ENCODE data around the gene EGFR.

Gene EGFR

GRCh38 chr7:55121249-55121648, 102.4 kb downstream of the EGFR start:
- DNase-seq (ENCODE audit: low read depth in 2 of 3, low spot score in 1 of 3), result no peak

GRCh38 chr7:55122263-55122662, 103.4 kb downstream of the EGFR start:
- DNase-seq (ENCODE audit: low read depth in 2 of 3, low spot score in 1 of 3), result no peak

GRCh38 chr7:55124989-55125875, 106.4 kb downstream of the EGFR start:
- no peak for DNase-seq (ENCODE audit: low read depth in 2 of 3, low spot score in 1 of 3)

- no peak for DNase-seq (ENCODE audit: low read depth in 2 of 3, low spot score in 1 of 3)
Observed at GRCh38 chr7:55127135-55127551, 108.3 kb downstream of the EGFR start.

GRCh38 chr7:55127622-55128081, 108.8 kb downstream of the EGFR start:
- DNase-seq (ENCODE audit: low read depth in 2 of 3, low spot score in 1 of 3), result no peak

- no peak for DNase-seq (ENCODE audit: low read depth in 2 of 3, low spot score in 1 of 3)
Observed at GRCh38 chr7:55128693-55129394, 110.0 kb downstream of the EGFR start.

- DNase-seq (ENCODE audit: low read depth in 2 of 3, low spot score in 1 of 3), result no peak
Observed at GRCh38 chr7:55129541-55130394, 111.0 kb downstream of the EGFR start.

- no peak for DNase-seq (ENCODE audit: low read depth in 2 of 3, low spot score in 1 of 3)
Observed at GRCh38 chr7:55130395-55131141, 111.8 kb downstream of the EGFR start.

- no peak for DNase-seq (ENCODE audit: low read depth in 2 of 3, low spot score in 1 of 3)
Observed at GRCh38 chr7:55131142-55131929, 112.5 kb downstream of the EGFR start.

- no peak for DNase-seq (ENCODE audit: low read depth in 2 of 3, low spot score in 1 of 3)
Observed at GRCh38 chr7:55132550-55132889, 113.7 kb downstream of the EGFR start.

GRCh38 chr7:55132890-55133551, 114.2 kb downstream of the EGFR start:
- DNase-seq (ENCODE audit: low read depth in 2 of 3, low spot score in 1 of 3), result peak in 2 of 3 donors; percentile 11 to 22

- no peak for DNase-seq (ENCODE audit: low read depth in 2 of 3, low spot score in 1 of 3)
Observed at GRCh38 chr7:55133630-55134358, 115.0 kb downstream of the EGFR start.

- DNase-seq (ENCODE audit: low read depth in 2 of 3, low spot score in 1 of 3), result no peak
Observed at GRCh38 chr7:55134359-55134725, 115.5 kb downstream of the EGFR start.

- no peak for DNase-seq (ENCODE audit: low read depth in 2 of 3, low spot score in 1 of 3)
Observed at GRCh38 chr7:55134786-55135185, 116.0 kb downstream of the EGFR start.

- DNase-seq (ENCODE audit: low read depth in 2 of 3, low spot score in 1 of 3), result no peak
Observed at GRCh38 chr7:55135462-55135861, 116.6 kb downstream of the EGFR start.

- DNase-seq (ENCODE audit: low read depth in 2 of 3, low spot score in 1 of 3), result no peak
Observed at GRCh38 chr7:55138663-55139062, 119.8 kb downstream of the EGFR start.

GRCh38 chr7:55140221-55140940, 121.6 kb downstream of the EGFR start:
- no peak for DNase-seq (ENCODE audit: low read depth in 2 of 3, low spot score in 1 of 3)

GRCh38 chr7:55140941-55141278, 122.1 kb downstream of the EGFR start:
- DNase-seq (ENCODE audit: low read depth in 2 of 3, low spot score in 1 of 3), result no peak

Data from stimulated activated CD4-positive, alpha-beta T cell treated with anti-CD3 and anti-CD28 coated beads, Interleukin-12 subunit alpha, Interleukin-12 subunit beta, amount 100 ng/mL, for 48 hours (primary cell).